HCT116 (cell line): Measurements from ENCODE around the gene MLLT3. TPM values are rescaled to one million over a fixed set of nuclear protein-coding genes. Genes with fewer than 3 reads are reported as not detected.

Experiments used
- ATAC-seq: fragments of 200-7000 bp; cut with Tn5 transposase; 2 replicates; pipeline ENCODE4 v1.9.1; 2020; ENCODE audit warnings: mild to moderate bottlenecking, moderate library complexity
- BruUV-seq: library from RNA; stranded (reverse); fragments of 400-500 nt; replicated peaks from 2 replicates; lab custom pipeline; 2021; lab: Mats Ljungman, UMichigan
- CTCF ChIA-PET: fragments of 300-600 bp; sonication (Branson Sonifier 250); formaldehyde crosslinking; loops from one replicate; lab custom pipeline; 2021; ENCODE audit warnings: antibody characterized with exemption; lab: Charles Lee
- POLR2A ChIA-PET: fragments of 300-600, 350-600 bp; sonication (Branson Sonifier 250); formaldehyde crosslinking; loops from one replicate; lab custom pipeline; 2021; ENCODE audit warnings: antibody characterized with exemption; lab: Charles Lee
- RAD21 ChIA-PET, 2 experiments: fragments of 300-600 bp; sonication (Branson Sonifier 250); formaldehyde crosslinking; loops; one replicate each; lab custom pipeline; 2023; ENCODE audit warnings: low total read pairs in 2 of 2; ENCODE audit not compliant: uncharacterized antibody in 2 of 2, unreplicated experiment in 2 of 2, low non-redundant PET in 1 of 2; lab: Charles Lee
- DNase-seq: peaks from one replicate; pipeline ENCODE4 v3.0.0-alpha.2; 2010; ENCODE audit warnings: low read depth, low spot score
- H2AFZ ChIP-seq: fragments of 200-600 bp; shearing (Covaris generic), sonication (generic); 2 replicates; pipeline ENCODE4 v1.6.1; 2017; ENCODE audit warnings: low read depth, mixed run types, mixed read lengths, antibody characterized with exemption, low read length; ENCODE audit not compliant: poor library complexity, severe bottlenecking
- H3K27ac ChIP-seq: 2 replicates; pipeline ENCODE4 v1.5.1; 2012; ENCODE audit warnings: low read depth, low read length
- H3K27me3 ChIP-seq: fragments of 200-600 bp; sonication (generic); 2 replicates; pipeline ENCODE4 v1.6.1; 2016; ENCODE audit warnings: mixed run types, low read length, mixed read lengths; ENCODE audit not compliant: insufficient read depth
- H3K36me3 ChIP-seq, 2 experiments: fragments of 200-500 bp in 1 of 2; fragments of 200-600 bp in 1 of 2; sonication (Bioruptor generic) in 1 of 2; sonication (generic) in 1 of 2; 2 replicates each; pipeline versions ENCODE4 v1.5.1 to v1.6.1; 2014 to 2016; ENCODE audit warnings: low read length in 2 of 2, inconsistent platforms in 1 of 2, mixed read lengths in 1 of 2, mixed run types in 1 of 2; ENCODE audit not compliant: insufficient read depth in 2 of 2, control insufficient read depth in 1 of 2
- H3K4me1 ChIP-seq, 2 experiments: fragments of 200-600 bp in 1 of 2; sonication (generic) in 1 of 2; 2 replicates each; pipeline versions ENCODE4 v1.5.1 to v1.6.1; 2012 to 2017; ENCODE audit warnings: low read length in 2 of 2, inconsistent platforms in 1 of 2, mild to moderate bottlenecking in 1 of 2, mixed read lengths in 1 of 2, mixed run types in 1 of 2, moderate library complexity in 1 of 2; ENCODE audit not compliant: insufficient read depth in 2 of 2, control insufficient read depth in 1 of 2
- H3K4me2 ChIP-seq: fragments of 200-600 bp; sonication (generic); 2 replicates; pipeline ENCODE4 v1.6.1; 2017; ENCODE audit warnings: mixed run types, low read length, mixed read lengths
- H3K4me3 ChIP-seq, 2 experiments: fragments of 200-600 bp in 1 of 2; sonication (generic) in 1 of 2; replicated peaks in 1 of 2; 2 replicates each; pipeline ENCODE4 v1.5.1; 2011 to 2016; ENCODE audit warnings: low read length in 2 of 2, control low read depth in 1 of 2, low read depth in 1 of 2, mild to moderate bottlenecking in 1 of 2, mixed read lengths in 1 of 2, mixed run types in 1 of 2
- H3K79me2 ChIP-seq: fragments of 200-600 bp; sonication (generic); 2 replicates; pipeline ENCODE4 v1.6.1; 2017; ENCODE audit warnings: mild to moderate bottlenecking, mixed run types, low read length, moderate library complexity, mixed read lengths; ENCODE audit not compliant: insufficient read depth
- H3K9ac ChIP-seq: fragments of 200-600 bp; sonication (generic); 2 replicates; pipeline ENCODE4 v1.6.1; 2016; ENCODE audit warnings: low read length, mixed read lengths
- H3K9me2 ChIP-seq: fragments of 200-600 bp; sonication (generic), shearing (Covaris generic); 2 replicates; pipeline ENCODE4 v1.6.1; 2017; ENCODE audit warnings: mixed run types, mild to moderate bottlenecking, moderate library complexity; ENCODE audit not compliant: insufficient read depth
- H3K9me3 ChIP-seq, 2 experiments: fragments of 200-500 bp in 1 of 2; fragments of 200-600 bp in 1 of 2; sonication (Bioruptor generic) in 1 of 2; sonication (generic) in 1 of 2; 2 replicates each; pipeline ENCODE4 v1.6.1; 2014 to 2017; ENCODE audit warnings: low read length in 2 of 2, mixed read lengths in 2 of 2, inconsistent platforms in 1 of 2, low read depth in 1 of 2, mild to moderate bottlenecking in 1 of 2, mixed run types in 1 of 2, moderate library complexity in 1 of 2; ENCODE audit not compliant: control insufficient read depth in 1 of 2, insufficient read depth in 1 of 2
- H4K20me1 ChIP-seq: fragments of 200-600 bp; sonication (generic), shearing (Covaris generic); 2 replicates; pipeline ENCODE4 v1.6.1; 2017; ENCODE audit warnings: mixed run types, mild to moderate bottlenecking, moderate library complexity; ENCODE audit not compliant: insufficient read depth
- ELF1 ChIP-seq: IDR thresholded peaks from 2 replicates; pipeline ENCODE4 v1.6.1; 2012; ENCODE audit warnings: low read depth, borderline replicate concordance
- EZH2 ChIP-seq: fragments of 200-600 bp; sonication (generic); IDR thresholded peaks from 2 replicates; pipeline ENCODE4 v1.6.1; 2017; ENCODE audit warnings: antibody characterized with exemption, mixed run types
- EZH2phosphoT487 ChIP-seq: fragments of 200-600 bp; IDR thresholded peaks from 2 replicates; pipeline ENCODE4 v1.6.1; 2018; ENCODE audit warnings: antibody characterized with exemption, borderline replicate concordance
- JUND ChIP-seq: IDR thresholded peaks from 2 replicates; pipeline ENCODE4 v1.6.1; 2012
- RAD21 ChIP-seq: IDR thresholded peaks from 2 replicates; pipeline ENCODE4 v1.6.1; 2012; ENCODE audit warnings: low read depth, mild to moderate bottlenecking
- SP1 ChIP-seq: IDR thresholded peaks from 2 replicates; pipeline ENCODE4 v1.6.1; 2012; ENCODE audit warnings: low read depth
- SRF ChIP-seq: IDR thresholded peaks from 2 replicates; pipeline ENCODE4 v1.6.1; 2012; ENCODE audit warnings: low read depth
- YY1 ChIP-seq: IDR thresholded peaks from 2 replicates; pipeline ENCODE4 v1.6.1; 2011; ENCODE audit warnings: low read length, low read depth, moderate library complexity, mild to moderate bottlenecking; ENCODE audit not compliant: insufficient replicate concordance; ENCODE audit errors: extremely low read depth
- ZNF274 ChIP-seq: fragments of 200-500 bp; sonication (Bioruptor generic); IDR thresholded peaks from 2 replicates; pipeline ENCODE4 v1.6.1; 2014; ENCODE audit warnings: mild to moderate bottlenecking, low read depth, low read length, inconsistent platforms
- intact Hi-C: fragments of 100-400 bp; cut with micrococcal nuclease; formaldehyde crosslinking; loops from 2 replicates; pipeline ENCODE4 v1.10.0; 2022
- total RNA-seq: library from RNA; stranded (reverse); gene quantifications from one replicate; pipeline ENCODE4 v1.2.1, GENCODE V29; 2021; ENCODE audit not compliant: unreplicated experiment
- TF ChIP-seq, protein P1 (sequence below): IDR thresholded peaks from 2 replicates; pipeline ENCODE4 v1.6.1; 2012; ENCODE audit warnings: low read depth
- TF ChIP-seq, protein P2 (sequence below): IDR thresholded peaks from 2 replicates; pipeline ENCODE4 v1.6.1; 2012
- TF ChIP-seq, protein P3 (sequence below): IDR thresholded peaks from 2 replicates; pipeline ENCODE4 v1.6.1; 2012
- TF ChIP-seq, protein P4 (sequence below): IDR thresholded peaks from 2 replicates; pipeline ENCODE4 v1.6.1; 2011; ENCODE audit warnings: mild to moderate bottlenecking, low read length, moderate library complexity; ENCODE audit not compliant: insufficient replicate concordance; ENCODE audit errors: extremely low read depth
- TF ChIP-seq, protein P5 (sequence below), 3 experiments: fragments of 200-600 bp in 1 of 3; sonication (generic) in 1 of 3; IDR thresholded peaks in 2 of 3; conservative IDR thresholded peaks in 1 of 3; 2 replicates each; pipeline ENCODE4 v1.5.1; 2012 to 2017; ENCODE audit warnings: low read depth in 2 of 3, low read length in 2 of 3, antibody characterized with exemption in 1 of 3, borderline replicate concordance in 1 of 3, control low read depth in 1 of 3, mild to moderate bottlenecking in 1 of 3, mixed read lengths in 1 of 3, mixed run types in 1 of 3, moderate library complexity in 1 of 3; ENCODE audit not compliant: insufficient read depth in 1 of 3

The MLLT3 gene
- total RNA-seq, 1 experiment from 2014 or later = 4.3 TPM

DNA sequence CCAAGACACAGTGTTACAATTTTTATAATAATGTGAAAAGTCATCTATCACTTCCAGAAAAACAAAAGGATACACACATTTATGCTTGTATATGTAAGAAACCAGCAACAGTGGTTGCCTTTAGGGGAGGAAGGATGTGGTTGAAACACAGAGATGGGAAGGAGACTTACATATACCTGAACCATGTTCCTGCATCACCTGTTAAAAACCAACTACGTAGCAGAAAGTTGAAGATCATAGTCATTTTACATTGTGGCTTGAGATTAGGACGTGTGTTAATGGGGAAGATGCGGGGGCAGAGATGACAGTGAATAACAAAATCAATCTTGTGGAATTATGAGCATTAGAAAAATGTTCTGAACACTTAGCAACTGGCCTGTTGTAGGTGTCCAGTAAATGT, 307.3 kb downstream of the MLLT3 start:
- CTCF ChIA-PET = no interaction called here

More for the DNA sequence above, 307.3 kb downstream of the MLLT3 start:
- TF ChIP-seq, protein P1, sequence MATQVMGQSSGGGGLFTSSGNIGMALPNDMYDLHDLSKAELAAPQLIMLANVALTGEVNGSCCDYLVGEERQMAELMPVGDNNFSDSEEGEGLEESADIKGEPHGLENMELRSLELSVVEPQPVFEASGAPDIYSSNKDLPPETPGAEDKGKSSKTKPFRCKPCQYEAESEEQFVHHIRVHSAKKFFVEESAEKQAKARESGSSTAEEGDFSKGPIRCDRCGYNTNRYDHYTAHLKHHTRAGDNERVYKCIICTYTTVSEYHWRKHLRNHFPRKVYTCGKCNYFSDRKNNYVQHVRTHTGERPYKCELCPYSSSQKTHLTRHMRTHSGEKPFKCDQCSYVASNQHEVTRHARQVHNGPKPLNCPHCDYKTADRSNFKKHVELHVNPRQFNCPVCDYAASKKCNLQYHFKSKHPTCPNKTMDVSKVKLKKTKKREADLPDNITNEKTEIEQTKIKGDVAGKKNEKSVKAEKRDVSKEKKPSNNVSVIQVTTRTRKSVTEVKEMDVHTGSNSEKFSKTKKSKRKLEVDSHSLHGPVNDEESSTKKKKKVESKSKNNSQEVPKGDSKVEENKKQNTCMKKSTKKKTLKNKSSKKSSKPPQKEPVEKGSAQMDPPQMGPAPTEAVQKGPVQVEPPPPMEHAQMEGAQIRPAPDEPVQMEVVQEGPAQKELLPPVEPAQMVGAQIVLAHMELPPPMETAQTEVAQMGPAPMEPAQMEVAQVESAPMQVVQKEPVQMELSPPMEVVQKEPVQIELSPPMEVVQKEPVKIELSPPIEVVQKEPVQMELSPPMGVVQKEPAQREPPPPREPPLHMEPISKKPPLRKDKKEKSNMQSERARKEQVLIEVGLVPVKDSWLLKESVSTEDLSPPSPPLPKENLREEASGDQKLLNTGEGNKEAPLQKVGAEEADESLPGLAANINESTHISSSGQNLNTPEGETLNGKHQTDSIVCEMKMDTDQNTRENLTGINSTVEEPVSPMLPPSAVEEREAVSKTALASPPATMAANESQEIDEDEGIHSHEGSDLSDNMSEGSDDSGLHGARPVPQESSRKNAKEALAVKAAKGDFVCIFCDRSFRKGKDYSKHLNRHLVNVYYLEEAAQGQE = no peak
- TF ChIP-seq ELF1 (no peak), JUND (no peak), EZH2 (no peak), SRF (no peak), EZH2phosphoT487 (no peak), ZNF274 (no peak), RAD21 (no peak), YY1 (no peak), SP1 (no peak)
- TF ChIP-seq, protein P2, sequence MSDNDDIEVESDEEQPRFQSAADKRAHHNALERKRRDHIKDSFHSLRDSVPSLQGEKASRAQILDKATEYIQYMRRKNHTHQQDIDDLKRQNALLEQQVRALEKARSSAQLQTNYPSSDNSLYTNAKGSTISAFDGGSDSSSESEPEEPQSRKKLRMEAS = no peak
- TF ChIP-seq, protein P3, sequence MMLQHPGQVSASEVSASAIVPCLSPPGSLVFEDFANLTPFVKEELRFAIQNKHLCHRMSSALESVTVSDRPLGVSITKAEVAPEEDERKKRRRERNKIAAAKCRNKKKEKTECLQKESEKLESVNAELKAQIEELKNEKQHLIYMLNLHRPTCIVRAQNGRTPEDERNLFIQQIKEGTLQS = no peak
- TF ChIP-seq, protein P4, sequence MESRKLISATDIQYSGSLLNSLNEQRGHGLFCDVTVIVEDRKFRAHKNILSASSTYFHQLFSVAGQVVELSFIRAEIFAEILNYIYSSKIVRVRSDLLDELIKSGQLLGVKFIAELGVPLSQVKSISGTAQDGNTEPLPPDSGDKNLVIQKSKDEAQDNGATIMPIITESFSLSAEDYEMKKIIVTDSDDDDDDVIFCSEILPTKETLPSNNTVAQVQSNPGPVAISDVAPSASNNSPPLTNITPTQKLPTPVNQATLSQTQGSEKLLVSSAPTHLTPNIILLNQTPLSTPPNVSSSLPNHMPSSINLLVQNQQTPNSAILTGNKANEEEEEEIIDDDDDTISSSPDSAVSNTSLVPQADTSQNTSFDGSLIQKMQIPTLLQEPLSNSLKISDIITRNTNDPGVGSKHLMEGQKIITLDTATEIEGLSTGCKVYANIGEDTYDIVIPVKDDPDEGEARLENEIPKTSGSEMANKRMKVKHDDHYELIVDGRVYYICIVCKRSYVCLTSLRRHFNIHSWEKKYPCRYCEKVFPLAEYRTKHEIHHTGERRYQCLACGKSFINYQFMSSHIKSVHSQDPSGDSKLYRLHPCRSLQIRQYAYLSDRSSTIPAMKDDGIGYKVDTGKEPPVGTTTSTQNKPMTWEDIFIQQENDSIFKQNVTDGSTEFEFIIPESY = no peak
- TF ChIP-seq, protein P5, sequence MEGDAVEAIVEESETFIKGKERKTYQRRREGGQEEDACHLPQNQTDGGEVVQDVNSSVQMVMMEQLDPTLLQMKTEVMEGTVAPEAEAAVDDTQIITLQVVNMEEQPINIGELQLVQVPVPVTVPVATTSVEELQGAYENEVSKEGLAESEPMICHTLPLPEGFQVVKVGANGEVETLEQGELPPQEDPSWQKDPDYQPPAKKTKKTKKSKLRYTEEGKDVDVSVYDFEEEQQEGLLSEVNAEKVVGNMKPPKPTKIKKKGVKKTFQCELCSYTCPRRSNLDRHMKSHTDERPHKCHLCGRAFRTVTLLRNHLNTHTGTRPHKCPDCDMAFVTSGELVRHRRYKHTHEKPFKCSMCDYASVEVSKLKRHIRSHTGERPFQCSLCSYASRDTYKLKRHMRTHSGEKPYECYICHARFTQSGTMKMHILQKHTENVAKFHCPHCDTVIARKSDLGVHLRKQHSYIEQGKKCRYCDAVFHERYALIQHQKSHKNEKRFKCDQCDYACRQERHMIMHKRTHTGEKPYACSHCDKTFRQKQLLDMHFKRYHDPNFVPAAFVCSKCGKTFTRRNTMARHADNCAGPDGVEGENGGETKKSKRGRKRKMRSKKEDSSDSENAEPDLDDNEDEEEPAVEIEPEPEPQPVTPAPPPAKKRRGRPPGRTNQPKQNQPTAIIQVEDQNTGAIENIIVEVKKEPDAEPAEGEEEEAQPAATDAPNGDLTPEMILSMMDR (IDR thresholded peaks at IDR 0.05 in 2 of 3, conservative IDR thresholded peaks at IDR 0.05 in 1 of 3; ENCODE audit: borderline replicate concordance in 1 of 3, insufficient read depth in 1 of 3, low read depth in 2 of 3, low read length in 2 of 3) = no peak
- TF ChIP-seq, all 23 proteins: peak for 0
- Histone ChIP-seq H3K27ac (no peak overlapping the region), H3K36me3 (no peaks in the 10 kb centered on the region), H3K27me3 (no peaks in the 10 kb centered on the region), H3K4me3 (no peak overlapping the region), H3K9ac (no peak overlapping the region), H3K79me2 (no peaks in the 10 kb centered on the region), H3K9me2 (no peaks in the 10 kb centered on the region), H2AFZ (no peak overlapping the region), H3K9me3 (no peaks in the 10 kb centered on the region), H3K4me2 (no peak overlapping the region), H4K20me1 (no peaks in the 10 kb centered on the region), H3K4me1 (peaks cover 0 to 4% of the 10 kb centered on the region in 2 experiments; a peak in 2 of 4 replicates)
- ATAC-seq = no peak
- BruUV-seq = no TSS peak
- ChIA-PET RAD21 (no interaction called here), POLR2A (no interaction called here)
- intact Hi-C loops = no loop called here
- no peak for DNase-seq
